Heart left ventricle (tissue), 16 donors: ENCODE data around the gene MED27. TPM values are rescaled to one million over a fixed set of nuclear protein-coding genes. Genes with fewer than 3 reads are reported as not detected.

ENCODE experiments used
- ATAC-seq, 4 donors: fragments of 200-7000 bp; cut with Tn5 transposase; one replicate each; pipeline ENCODE4 v1.9.1; 2020 to 2022; ENCODE audit warnings: moderate library complexity in 4 of 4, mild to moderate bottlenecking in 3 of 4, moderate number of reproducible peaks in 1 of 4
- DNase-seq, 5 donors: peaks; one replicate each; pipeline ENCODE4 v3.0.0-alpha.2; 2020
- H3K27ac ChIP-seq, 12 donors: fragments of 200-600 bp; sonication (generic) in 4 of 12; one replicate each; pipeline versions ENCODE4 v1.5.0 to v1.8.0; 2016 to 2022; ENCODE audit warnings: mild to moderate bottlenecking in 2 of 12
- H3K27me3 ChIP-seq, 9 donors: fragments of 200-600 bp; sonication (generic) in 2 of 9; one replicate each; pipeline versions ENCODE4 v1.5.1 to v1.8.0; 2016 to 2022; ENCODE audit warnings: mild to moderate bottlenecking in 3 of 9
- H3K36me3 ChIP-seq, 9 donors: fragments of 200-600 bp; sonication (generic) in 2 of 9; one replicate each; pipeline versions ENCODE4 v1.5.0 to v1.8.0; 2018 to 2022; ENCODE audit warnings: mild to moderate bottlenecking in 2 of 9
- H3K4me1 ChIP-seq, 12 donors: fragments of 200-600 bp; sonication (generic) in 4 of 12; one replicate each; pipeline versions ENCODE4 v1.5.0 to v1.8.0; 2016 to 2022; ENCODE audit warnings: mild to moderate bottlenecking in 3 of 12
- H3K4me3 ChIP-seq, 12 donors: fragments of 200-600 bp; sonication (generic) in 4 of 12; one replicate each; pipeline versions ENCODE4 v1.5.0 to v1.8.0; 2017 to 2022; ENCODE audit warnings: mild to moderate bottlenecking in 9 of 12, moderate library complexity in 4 of 12
- H3K9me3 ChIP-seq, 12 donors: fragments of 200-600 bp; sonication (generic) in 4 of 12; one replicate each; pipeline versions ENCODE4 v1.5.0 to v1.8.0; 2016 to 2022; ENCODE audit warnings: mild to moderate bottlenecking in 1 of 12
- POLR2A ChIP-seq, 2 donors: fragments of 450-650 bp; IDR thresholded peaks; one replicate each; pipeline ENCODE4 v1.6.1; 2017; ENCODE audit warnings: antibody characterized with exemption in 2 of 2, mild to moderate bottlenecking in 2 of 2, moderate library complexity in 2 of 2
- WGBS, 4 donors: extraction: QIAGEN DNeasy Blood & Tissue Kit in 2 of 4; methylation state at CpG; one replicate each; pipeline versions ENCODE4 v1.1.5 to v1.1.7; 2013 to 2018; 5-methylcytosine and 5-hydroxymethylcytosine counted together
- intact Hi-C, 10 donors: fragments of 100-400 bp; cut with DNase I; formaldehyde crosslinking; loops; one replicate each; pipeline versions ENCODE4 v1.11.1 to v1.14.2; 2022
- polyA plus RNA-seq, 2 donors: library from polyadenylated mRNA; stranded (reverse); fragments of 200-250 nt; gene quantifications; one replicate each; pipeline ENCODE4 v1.2.3, GENCODE V29; 2013
- total RNA-seq, 9 donors: library from RNA; depleted of rRNA in 2 of 9; stranded (reverse); fragments of >200 nt in 2 of 9; fragmentation: NEBNext Ultra II Directional in 3 of 9; extraction: Animal tissue kit (Norgen Biotek cat#: 25700) in 3 of 9; gene quantifications; one replicate each; pipeline versions ENCODE4 v1.1.0 to v1.2.4, GENCODE V29; 2016 to 2023
- TF ChIP-seq, protein P1 (sequence below), 12 donors: fragments of 200-600 bp; sonication (generic) in 4 of 12; IDR thresholded peaks; one replicate each; pipeline versions ENCODE4 v1.5.0 to v1.8.0; 2018 to 2022; ENCODE audit warnings: antibody characterized with exemption in 12 of 12, mild to moderate bottlenecking in 5 of 12
- donor health status: ischemic (EF 13 %, LVEDD 7.1; RV severe dilation, severe dysfunction).
- donor health status: healthy with polysubstance abuse.
- donor health status: DM: no; HTN: yes; CAD: no.
- donor health status: DM: no; HTN: no; CAD: no.
- donor health status: ischemic (EF 25% LVEDD 6.9; RV normal size, moderate dysfunction).
- donor health status: ischemic (EF 25% LVEDD 5.7; RV mildly dilated, moderate dysfunction).
- donor health status: healthy.
- donor health status: DM: yes; HTN: yes; CAD: no.
- donor health status: ischemic (EF 35%, LVEDD 5.7; RV mildly dilated, moderate dysfunction).
- donor health status: nonischemic (EF 11% LVEDD 7.7; RV severe dilation, severe dysfunction).
- donor health status: DM: yes; HTN: yes; CAD: no.
- donor health status: PGD.
- donor health status: ischemic (EF 29% LVEDD 5.4; RV normal size, mild dysfunction).
- donor health status: nonischemic (EF 23%, LVEDD 6.1; RV moderate dilation, normal function).

The MED27 gene
- total and polyA plus RNA-seq, 11 donors = 14.3 to 23.0 (median 15.6) TPM

DNA sequence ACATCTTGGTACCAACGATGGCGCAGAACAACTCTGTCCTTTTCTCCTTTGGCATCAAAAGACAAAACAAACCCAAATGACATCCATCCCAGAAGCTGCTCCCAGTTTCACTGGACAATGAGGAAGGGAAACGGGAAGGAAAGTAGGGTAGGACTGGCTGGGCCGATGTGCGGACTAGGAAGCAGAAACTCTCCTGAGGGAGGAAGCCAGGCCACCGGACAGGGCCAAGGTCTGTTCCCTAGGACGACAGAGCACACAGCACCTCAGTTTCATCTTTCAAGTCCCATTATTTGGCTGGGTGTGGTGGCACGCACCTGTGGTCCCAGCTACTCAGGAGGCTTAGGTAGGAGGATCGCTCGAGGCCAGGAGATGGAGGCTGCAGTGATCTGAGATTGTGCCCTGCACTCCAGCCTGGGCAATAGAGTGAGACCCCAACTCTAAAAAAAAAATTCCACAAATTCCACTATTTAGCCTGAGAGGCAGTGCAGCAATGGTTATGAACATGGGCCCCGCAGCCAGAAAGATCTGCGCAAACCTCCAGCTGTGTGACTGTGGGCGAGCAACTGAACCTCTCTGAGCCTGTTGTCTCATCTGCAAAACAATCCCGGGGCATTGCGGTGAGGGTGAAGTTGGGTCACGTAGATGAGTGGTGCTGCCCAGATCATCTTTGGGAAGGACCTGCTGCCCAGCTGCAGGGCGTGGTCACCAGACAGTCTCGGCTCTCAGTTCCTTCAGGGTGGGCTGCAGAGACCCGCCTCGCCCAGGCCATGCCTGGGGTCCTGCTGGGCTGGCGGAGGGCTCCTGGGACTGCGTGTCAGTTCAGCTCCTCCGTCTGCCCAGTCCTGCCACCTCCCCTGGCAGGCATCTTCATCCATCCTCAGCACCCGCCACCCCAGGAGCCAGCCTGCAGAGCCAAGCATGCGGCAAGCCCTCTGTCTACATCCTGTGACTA, 238.6 kb downstream of the MED27 start:
- intact Hi-C loops = no loop called here
- ATAC-seq (no peak), DNase-seq (peak in 1 of 5 donors; percentile 31)
- TF ChIP-seq, protein P1, sequence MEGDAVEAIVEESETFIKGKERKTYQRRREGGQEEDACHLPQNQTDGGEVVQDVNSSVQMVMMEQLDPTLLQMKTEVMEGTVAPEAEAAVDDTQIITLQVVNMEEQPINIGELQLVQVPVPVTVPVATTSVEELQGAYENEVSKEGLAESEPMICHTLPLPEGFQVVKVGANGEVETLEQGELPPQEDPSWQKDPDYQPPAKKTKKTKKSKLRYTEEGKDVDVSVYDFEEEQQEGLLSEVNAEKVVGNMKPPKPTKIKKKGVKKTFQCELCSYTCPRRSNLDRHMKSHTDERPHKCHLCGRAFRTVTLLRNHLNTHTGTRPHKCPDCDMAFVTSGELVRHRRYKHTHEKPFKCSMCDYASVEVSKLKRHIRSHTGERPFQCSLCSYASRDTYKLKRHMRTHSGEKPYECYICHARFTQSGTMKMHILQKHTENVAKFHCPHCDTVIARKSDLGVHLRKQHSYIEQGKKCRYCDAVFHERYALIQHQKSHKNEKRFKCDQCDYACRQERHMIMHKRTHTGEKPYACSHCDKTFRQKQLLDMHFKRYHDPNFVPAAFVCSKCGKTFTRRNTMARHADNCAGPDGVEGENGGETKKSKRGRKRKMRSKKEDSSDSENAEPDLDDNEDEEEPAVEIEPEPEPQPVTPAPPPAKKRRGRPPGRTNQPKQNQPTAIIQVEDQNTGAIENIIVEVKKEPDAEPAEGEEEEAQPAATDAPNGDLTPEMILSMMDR (IDR thresholded peaks at IDR 0.05) = no peak
- TF ChIP-seq POLR2A (IDR thresholded peaks at IDR 0.05) = no peak
- Histone ChIP-seq H3K4me1 (no peaks in the 10 kb centered on the region), H3K27me3 (peaks cover 0 to 12% (median 0%) of the 10 kb centered on the region in 9 donors), H3K27ac (no peak overlapping the region), H3K36me3 (no peaks in the 10 kb centered on the region), H3K9me3 (no peaks in the 10 kb centered on the region), H3K4me3 (no peak overlapping the region)
- 84 to 90% (median 86%) methylated on average over 25 of the region's 25 CpGs for WGBS, 4 donors

DNA sequence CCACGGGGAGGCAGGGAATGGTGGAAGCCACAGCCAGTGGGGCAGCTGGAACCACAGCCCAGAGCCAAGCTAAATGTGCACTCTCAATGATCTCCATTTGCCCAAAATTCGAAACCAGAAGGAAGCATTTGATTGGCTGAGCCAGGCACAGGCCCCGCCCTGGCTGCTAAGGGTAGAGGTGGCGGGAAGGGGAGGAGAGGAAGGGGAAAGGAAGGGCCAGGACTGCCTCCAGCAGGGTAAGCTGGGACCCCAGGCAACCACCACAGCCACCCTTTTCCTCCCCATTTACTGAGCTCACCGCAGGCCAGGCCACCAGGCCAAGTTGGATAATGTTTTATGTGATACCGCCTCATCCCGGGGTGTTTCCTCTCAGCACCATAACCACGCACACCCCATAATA, 239.4 kb downstream of the MED27 start:
- Histone ChIP-seq H3K27me3 (peaks cover 0 to 12% (median 0%) of the 10 kb centered on the region in 9 donors), H3K27ac (peak overlapping the region in 4 of 12 donors; percentile 2 to 39 (median 30)), H3K4me3 (no peak overlapping the region), H3K36me3 (no peaks in the 10 kb centered on the region), H3K9me3 (no peaks in the 10 kb centered on the region), H3K4me1 (no peaks in the 10 kb centered on the region)
- TF ChIP-seq POLR2A (IDR thresholded peaks at IDR 0.05) = no peak
- TF ChIP-seq, protein P1 (IDR thresholded peaks at IDR 0.05) = no peak
- intact Hi-C loops = no loop called here
- ATAC-seq = no peak
- peak in 1 of 5 donors; percentile 14 for DNase-seq
- 83 to 90% (median 86%) methylated on average over 8 of the region's 8 CpGs for WGBS, 4 donors

DNA sequence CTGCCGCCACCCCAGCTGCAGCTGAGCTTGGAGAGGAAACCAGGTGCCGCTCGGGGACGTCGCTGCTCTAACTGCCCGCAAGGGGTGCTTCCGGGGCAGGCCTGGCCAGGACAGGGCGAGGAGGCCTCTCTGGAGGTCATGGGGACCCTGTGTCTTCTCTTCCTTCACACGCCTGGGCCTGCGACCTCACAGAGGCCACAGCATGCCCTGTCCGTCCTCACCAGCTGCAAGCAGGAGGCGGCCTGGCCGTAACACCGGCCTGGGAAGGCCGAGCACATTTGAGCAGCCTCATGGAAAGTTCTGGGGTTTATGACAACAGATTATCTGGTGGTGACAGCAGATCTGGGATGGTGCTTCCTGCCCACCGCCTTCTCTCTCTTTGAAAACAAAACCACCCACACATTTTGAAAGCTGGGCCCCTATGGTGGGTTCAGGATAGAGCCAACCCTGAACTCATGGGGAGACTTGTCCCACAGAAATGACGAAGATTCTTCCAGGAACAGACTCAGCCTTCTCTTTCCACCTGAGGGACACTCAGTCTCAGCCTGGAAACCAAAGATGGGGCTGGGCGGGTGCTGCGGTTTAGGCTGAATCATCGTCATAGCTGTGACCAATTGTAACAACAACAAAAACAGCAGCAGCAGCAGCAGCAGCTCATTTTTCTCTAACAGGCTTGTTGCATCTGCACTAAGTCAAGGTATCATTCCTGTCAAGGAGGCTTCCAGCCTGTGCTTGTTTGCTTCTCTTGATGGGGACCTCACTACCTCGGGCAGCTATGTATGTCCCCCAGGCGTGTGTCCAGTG, 240.2 kb downstream of the MED27 start:
- peaks cover 0 to 2% (median 0%) of the 10 kb centered on the region in 12 donors for H3K9me3 ChIP-seq
- intact Hi-C loops = loop anchor here in 2 of 10 donors (5.0 to 10.0 kb wide), 3 partner anchors 125 to 398 kb away; no protein-coding TSS in a partner anchor
- H3K4me3 ChIP-seq = no peak overlapping the region
- H3K4me1 ChIP-seq = no peaks in the 10 kb centered on the region
- DNase-seq (peak in 3 of 5 donors; percentile 25 to 51 (median 43)), ATAC-seq (peak; percentile 25 to 75 (median 66))
- H3K27me3 ChIP-seq = peaks cover 0 to 19% (median 0%) of the 10 kb centered on the region in 9 donors
- TF ChIP-seq, protein P1 (IDR thresholded peaks at IDR 0.05) = no peak
- TF ChIP-seq POLR2A (IDR thresholded peaks at IDR 0.05) = no peak
- 70 to 81% (median 76%) methylated on average over 14 to 22 of the region's 22 CpGs for WGBS, 4 donors
- H3K27ac ChIP-seq = peak overlapping the region in 4 of 12 donors; percentile 37 to 52 (median 40)
- H3K36me3 ChIP-seq = no peaks in the 10 kb centered on the region
